WTC11 (cell line): ENCODE results near the gene FBXO2. TPM values are rescaled to one million over a fixed set of nuclear protein-coding genes. Genes with fewer than 3 reads are reported as not detected.

ENCODE experiments used
- ATAC-seq: fragments of 200-7000 bp; cut with Tn5 transposase; 2 replicates; pipeline ENCODE4 v1.10.0; 2021; ENCODE audit warnings: mild to moderate bottlenecking, moderate library complexity
- CTCF ChIA-PET: fragments of 300-600 bp; sonication (Branson Sonifier 250); formaldehyde crosslinking; loops from one replicate; lab custom pipeline; 2021; ENCODE audit warnings: antibody characterized with exemption; lab: Charles Lee
- POLR2A ChIA-PET: fragments of 350-600 bp; sonication (Branson Sonifier 250); formaldehyde crosslinking; loops from one replicate; lab custom pipeline; 2021; ENCODE audit warnings: antibody characterized with exemption; lab: Charles Lee
- DNase-seq: peaks from one replicate; pipeline ENCODE4 v3.0.0; 2021; ENCODE audit warnings: low spot score
- H3K27ac Mint-ChIP-seq: 2 replicates; pipeline ENCODE4 v1.8.0; 2021; ENCODE audit warnings: mixed read lengths
- H3K27me3 Mint-ChIP-seq: 2 replicates; pipeline ENCODE4 v1.8.0; 2021; ENCODE audit warnings: low read depth, mild to moderate bottlenecking, moderate library complexity, mixed read lengths
- H3K36me3 Mint-ChIP-seq: 2 replicates; pipeline ENCODE4 v1.8.0; 2021; ENCODE audit warnings: mixed read lengths
- H3K4me1 Mint-ChIP-seq: 2 replicates; pipeline ENCODE4 v1.8.0; 2022; ENCODE audit warnings: mixed read lengths
- H3K4me3 Mint-ChIP-seq: 2 replicates; pipeline ENCODE4 v1.8.0; 2021; ENCODE audit warnings: mild to moderate bottlenecking, moderate library complexity, mixed read lengths
- H3K9me3 Mint-ChIP-seq: 2 replicates; pipeline ENCODE4 v1.8.0; 2021; ENCODE audit warnings: mixed read lengths
- CBFB ChIP-seq: sonication (generic); formaldehyde crosslinking; IDR thresholded peaks from 2 replicates; pipeline ENCODE4 v1.8.1; 2022; ENCODE audit warnings: mild to moderate bottlenecking, low read depth, missing genetic modification reagents
- CREM ChIP-seq: sonication (generic); formaldehyde crosslinking; IDR thresholded peaks from 2 replicates; pipeline ENCODE4 v1.8.1; 2022; ENCODE audit warnings: mild to moderate bottlenecking, missing genetic modification reagents, moderate library complexity
- E2F1 ChIP-seq: sonication (generic); formaldehyde crosslinking; IDR thresholded peaks from 2 replicates; pipeline ENCODE4 v1.8.0; 2022; ENCODE audit warnings: mild to moderate bottlenecking, missing genetic modification reagents
- E2F4 ChIP-seq: sonication (generic); formaldehyde crosslinking; IDR thresholded peaks from 2 replicates; pipeline ENCODE4 v1.8.1; 2022; ENCODE audit warnings: low read depth, mild to moderate bottlenecking, moderate library complexity, missing genetic modification reagents, borderline replicate concordance
- ELF4 ChIP-seq: sonication (generic); formaldehyde crosslinking; IDR thresholded peaks from 2 replicates; pipeline ENCODE4 v1.8.1; 2022; ENCODE audit warnings: low read depth, mild to moderate bottlenecking, moderate library complexity, missing genetic modification reagents
- GTF2I ChIP-seq: fragments of 250-450 bp; sonication (Bioruptor Pico); conservative IDR thresholded peaks from 2 replicates; pipeline ENCODE4 v1.4.0; 2021; ENCODE audit warnings: mild to moderate bottlenecking
- JUN ChIP-seq: sonication (generic); formaldehyde crosslinking; IDR thresholded peaks from 2 replicates; pipeline ENCODE4 v1.8.0; 2023; ENCODE audit warnings: mild to moderate bottlenecking, missing genetic modification reagents
- NR3C1 ChIP-seq: sonication (generic); formaldehyde crosslinking; conservative IDR thresholded peaks from 2 replicates; pipeline ENCODE4 v1.8.1; 2023; ENCODE audit warnings: low read depth, mild to moderate bottlenecking, missing genetic modification reagents
- RELA ChIP-seq: sonication (generic); formaldehyde crosslinking; IDR thresholded peaks from 2 replicates; pipeline ENCODE4 v1.8.1; 2022; ENCODE audit warnings: missing genetic modification reagents, mild to moderate bottlenecking, borderline replicate concordance
- SMAD4 ChIP-seq: sonication (generic); formaldehyde crosslinking; IDR thresholded peaks from 2 replicates; pipeline ENCODE4 v1.8.0; 2022; ENCODE audit warnings: mild to moderate bottlenecking, missing genetic modification reagents
- TP53 ChIP-seq: sonication (generic); formaldehyde crosslinking; IDR thresholded peaks from 2 replicates; pipeline ENCODE4 v1.8.1; 2023; ENCODE audit warnings: mild to moderate bottlenecking, missing genetic modification reagents
- ZNF317 ChIP-seq: sonication (generic); formaldehyde crosslinking; IDR thresholded peaks from 2 replicates; pipeline ENCODE4 v1.8.1; 2023; ENCODE audit warnings: low read depth, mild to moderate bottlenecking, moderate library complexity, missing genetic modification reagents, borderline replicate concordance
- total RNA-seq: library from RNA; stranded (reverse); gene quantifications from 3 replicates; pipeline ENCODE4 v1.2.3, GENCODE V29; 2021
- TF ChIP-seq, protein P1 (sequence below): sonication (generic); formaldehyde crosslinking; IDR thresholded peaks from 2 replicates; pipeline ENCODE4 v1.8.1; 2022; ENCODE audit warnings: mild to moderate bottlenecking, moderate library complexity, missing genetic modification reagents
- TF ChIP-seq, protein P2 (sequence below): fragments of 250-450 bp; sonication (Bioruptor Pico); IDR thresholded peaks from 2 replicates; pipeline ENCODE4 v1.9.0; 2021; ENCODE audit warnings: mild to moderate bottlenecking
- TF ChIP-seq, protein P3 (sequence below): sonication (generic); formaldehyde crosslinking; IDR thresholded peaks from 2 replicates; pipeline ENCODE4 v1.8.1; 2023; ENCODE audit warnings: mild to moderate bottlenecking, moderate library complexity, missing genetic modification reagents
- TF ChIP-seq, protein P4 (sequence below): fragments of 250-450 bp; sonication (Bioruptor Pico); IDR thresholded peaks from 2 replicates; pipeline ENCODE4 v1.9.0; 2021; ENCODE audit warnings: moderate library complexity, mild to moderate bottlenecking, inconsistent platforms, borderline replicate concordance
- TF ChIP-seq, protein P5 (sequence below): sonication (generic); formaldehyde crosslinking; IDR thresholded peaks from 2 replicates; pipeline ENCODE4 v1.8.0; 2023; ENCODE audit warnings: mild to moderate bottlenecking, missing genetic modification reagents
- TF ChIP-seq, protein P6 (sequence below): sonication (generic); formaldehyde crosslinking; IDR thresholded peaks from 2 replicates; pipeline ENCODE4 v1.8.0; 2023; ENCODE audit warnings: missing genetic modification reagents, mild to moderate bottlenecking, borderline replicate concordance

FBXO2 gene
- total RNA-seq, 1 experiment from 2014 or later, result 58.2 TPM

- CTCF ChIA-PET, result interaction anchor here (0.6 to 3.0 kb wide), 12 partner anchors 13 to 356 kb away, joined by 3 to 21 read pairs (median 8); partner anchors contain the start of genes AGTRAP and FBXO6
These were observed 5.0 kb downstream of the FBXO2 start for GRCh38 chr1:11649237-11649623.

More at GRCh38 chr1:11649237-11649623, 5.0 kb downstream of the FBXO2 start:
- Mint-ChIP-seq H3K4me1 (peaks cover 30% of the 10 kb centered on the region), H3K27me3 (peaks cover 22% of the 10 kb centered on the region), H3K27ac (no peak overlapping the region), H3K9me3 (no peaks in the 10 kb centered on the region), H3K4me3 (no peak overlapping the region), H3K36me3 (no peaks in the 10 kb centered on the region)
- ATAC-seq (no peak), DNase-seq (no peak)
- POLR2A ChIA-PET, result no interaction called here
- TF ChIP-seq, protein P1, sequence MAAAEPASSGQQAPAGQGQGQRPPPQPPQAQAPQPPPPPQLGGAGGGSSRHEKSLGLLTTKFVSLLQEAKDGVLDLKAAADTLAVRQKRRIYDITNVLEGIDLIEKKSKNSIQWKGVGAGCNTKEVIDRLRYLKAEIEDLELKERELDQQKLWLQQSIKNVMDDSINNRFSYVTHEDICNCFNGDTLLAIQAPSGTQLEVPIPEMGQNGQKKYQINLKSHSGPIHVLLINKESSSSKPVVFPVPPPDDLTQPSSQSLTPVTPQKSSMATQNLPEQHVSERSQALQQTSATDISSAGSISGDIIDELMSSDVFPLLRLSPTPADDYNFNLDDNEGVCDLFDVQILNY (CRISPR knock-in tag), result no peak
- TF ChIP-seq TP53 (no peak), E2F4 (CRISPR knock-in tag) (no peak), E2F1 (CRISPR knock-in tag) (no peak), CREM (CRISPR knock-in tag) (no peak), SMAD4 (CRISPR knock-in tag) (no peak), JUN (no peak), ELF4 (no peak), ZNF317 (CRISPR knock-in tag) (no peak), NR3C1 (CRISPR knock-in tag) (no peak), GTF2I (CRISPR knock-in tag) (no peak), RELA (CRISPR knock-in tag) (no peak), CBFB (no peak)
- TF ChIP-seq, protein P2, sequence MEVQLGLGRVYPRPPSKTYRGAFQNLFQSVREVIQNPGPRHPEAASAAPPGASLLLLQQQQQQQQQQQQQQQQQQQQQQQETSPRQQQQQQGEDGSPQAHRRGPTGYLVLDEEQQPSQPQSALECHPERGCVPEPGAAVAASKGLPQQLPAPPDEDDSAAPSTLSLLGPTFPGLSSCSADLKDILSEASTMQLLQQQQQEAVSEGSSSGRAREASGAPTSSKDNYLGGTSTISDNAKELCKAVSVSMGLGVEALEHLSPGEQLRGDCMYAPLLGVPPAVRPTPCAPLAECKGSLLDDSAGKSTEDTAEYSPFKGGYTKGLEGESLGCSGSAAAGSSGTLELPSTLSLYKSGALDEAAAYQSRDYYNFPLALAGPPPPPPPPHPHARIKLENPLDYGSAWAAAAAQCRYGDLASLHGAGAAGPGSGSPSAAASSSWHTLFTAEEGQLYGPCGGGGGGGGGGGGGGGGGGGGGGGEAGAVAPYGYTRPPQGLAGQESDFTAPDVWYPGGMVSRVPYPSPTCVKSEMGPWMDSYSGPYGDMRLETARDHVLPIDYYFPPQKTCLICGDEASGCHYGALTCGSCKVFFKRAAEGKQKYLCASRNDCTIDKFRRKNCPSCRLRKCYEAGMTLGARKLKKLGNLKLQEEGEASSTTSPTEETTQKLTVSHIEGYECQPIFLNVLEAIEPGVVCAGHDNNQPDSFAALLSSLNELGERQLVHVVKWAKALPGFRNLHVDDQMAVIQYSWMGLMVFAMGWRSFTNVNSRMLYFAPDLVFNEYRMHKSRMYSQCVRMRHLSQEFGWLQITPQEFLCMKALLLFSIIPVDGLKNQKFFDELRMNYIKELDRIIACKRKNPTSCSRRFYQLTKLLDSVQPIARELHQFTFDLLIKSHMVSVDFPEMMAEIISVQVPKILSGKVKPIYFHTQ (CRISPR knock-in tag), result no peak
- TF ChIP-seq, protein P3, sequence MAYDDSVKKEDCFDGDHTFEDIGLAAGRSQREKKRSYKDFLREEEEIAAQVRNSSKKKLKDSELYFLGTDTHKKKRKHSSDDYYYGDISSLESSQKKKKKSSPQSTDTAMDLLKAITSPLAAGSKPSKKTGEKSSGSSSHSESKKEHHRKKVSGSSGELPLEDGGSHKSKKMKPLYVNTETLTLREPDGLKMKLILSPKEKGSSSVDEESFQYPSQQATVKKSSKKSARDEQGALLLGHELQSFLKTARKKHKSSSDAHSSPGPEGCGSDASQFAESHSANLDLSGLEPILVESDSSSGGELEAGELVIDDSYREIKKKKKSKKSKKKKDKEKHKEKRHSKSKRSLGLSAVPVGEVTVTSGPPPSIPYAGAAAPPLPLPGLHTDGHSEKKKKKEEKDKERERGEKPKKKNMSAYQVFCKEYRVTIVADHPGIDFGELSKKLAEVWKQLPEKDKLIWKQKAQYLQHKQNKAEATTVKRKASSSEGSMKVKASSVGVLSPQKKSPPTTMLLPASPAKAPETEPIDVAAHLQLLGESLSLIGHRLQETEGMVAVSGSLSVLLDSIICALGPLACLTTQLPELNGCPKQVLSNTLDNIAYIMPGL (CRISPR knock-in tag), result no peak
- TF ChIP-seq, protein P4, sequence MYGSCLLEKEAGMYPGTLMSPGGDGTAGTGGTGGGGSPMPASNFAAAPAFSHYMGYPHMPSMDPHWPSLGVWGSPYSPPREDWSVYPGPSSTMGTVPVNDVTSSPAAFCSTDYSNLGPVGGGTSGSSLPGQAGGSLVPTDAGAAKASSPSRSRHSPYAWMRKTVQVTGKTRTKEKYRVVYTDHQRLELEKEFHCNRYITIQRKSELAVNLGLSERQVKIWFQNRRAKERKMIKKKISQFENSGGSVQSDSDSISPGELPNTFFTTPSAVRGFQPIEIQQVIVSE (CRISPR knock-in tag), result no peak
- TF ChIP-seq, protein P5, sequence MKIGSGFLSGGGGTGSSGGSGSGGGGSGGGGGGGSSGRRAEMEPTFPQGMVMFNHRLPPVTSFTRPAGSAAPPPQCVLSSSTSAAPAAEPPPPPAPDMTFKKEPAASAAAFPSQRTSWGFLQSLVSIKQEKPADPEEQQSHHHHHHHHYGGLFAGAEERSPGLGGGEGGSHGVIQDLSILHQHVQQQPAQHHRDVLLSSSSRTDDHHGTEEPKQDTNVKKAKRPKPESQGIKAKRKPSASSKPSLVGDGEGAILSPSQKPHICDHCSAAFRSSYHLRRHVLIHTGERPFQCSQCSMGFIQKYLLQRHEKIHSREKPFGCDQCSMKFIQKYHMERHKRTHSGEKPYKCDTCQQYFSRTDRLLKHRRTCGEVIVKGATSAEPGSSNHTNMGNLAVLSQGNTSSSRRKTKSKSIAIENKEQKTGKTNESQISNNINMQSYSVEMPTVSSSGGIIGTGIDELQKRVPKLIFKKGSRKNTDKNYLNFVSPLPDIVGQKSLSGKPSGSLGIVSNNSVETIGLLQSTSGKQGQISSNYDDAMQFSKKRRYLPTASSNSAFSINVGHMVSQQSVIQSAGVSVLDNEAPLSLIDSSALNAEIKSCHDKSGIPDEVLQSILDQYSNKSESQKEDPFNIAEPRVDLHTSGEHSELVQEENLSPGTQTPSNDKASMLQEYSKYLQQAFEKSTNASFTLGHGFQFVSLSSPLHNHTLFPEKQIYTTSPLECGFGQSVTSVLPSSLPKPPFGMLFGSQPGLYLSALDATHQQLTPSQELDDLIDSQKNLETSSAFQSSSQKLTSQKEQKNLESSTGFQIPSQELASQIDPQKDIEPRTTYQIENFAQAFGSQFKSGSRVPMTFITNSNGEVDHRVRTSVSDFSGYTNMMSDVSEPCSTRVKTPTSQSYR, result no peak
- TF ChIP-seq, protein P6, sequence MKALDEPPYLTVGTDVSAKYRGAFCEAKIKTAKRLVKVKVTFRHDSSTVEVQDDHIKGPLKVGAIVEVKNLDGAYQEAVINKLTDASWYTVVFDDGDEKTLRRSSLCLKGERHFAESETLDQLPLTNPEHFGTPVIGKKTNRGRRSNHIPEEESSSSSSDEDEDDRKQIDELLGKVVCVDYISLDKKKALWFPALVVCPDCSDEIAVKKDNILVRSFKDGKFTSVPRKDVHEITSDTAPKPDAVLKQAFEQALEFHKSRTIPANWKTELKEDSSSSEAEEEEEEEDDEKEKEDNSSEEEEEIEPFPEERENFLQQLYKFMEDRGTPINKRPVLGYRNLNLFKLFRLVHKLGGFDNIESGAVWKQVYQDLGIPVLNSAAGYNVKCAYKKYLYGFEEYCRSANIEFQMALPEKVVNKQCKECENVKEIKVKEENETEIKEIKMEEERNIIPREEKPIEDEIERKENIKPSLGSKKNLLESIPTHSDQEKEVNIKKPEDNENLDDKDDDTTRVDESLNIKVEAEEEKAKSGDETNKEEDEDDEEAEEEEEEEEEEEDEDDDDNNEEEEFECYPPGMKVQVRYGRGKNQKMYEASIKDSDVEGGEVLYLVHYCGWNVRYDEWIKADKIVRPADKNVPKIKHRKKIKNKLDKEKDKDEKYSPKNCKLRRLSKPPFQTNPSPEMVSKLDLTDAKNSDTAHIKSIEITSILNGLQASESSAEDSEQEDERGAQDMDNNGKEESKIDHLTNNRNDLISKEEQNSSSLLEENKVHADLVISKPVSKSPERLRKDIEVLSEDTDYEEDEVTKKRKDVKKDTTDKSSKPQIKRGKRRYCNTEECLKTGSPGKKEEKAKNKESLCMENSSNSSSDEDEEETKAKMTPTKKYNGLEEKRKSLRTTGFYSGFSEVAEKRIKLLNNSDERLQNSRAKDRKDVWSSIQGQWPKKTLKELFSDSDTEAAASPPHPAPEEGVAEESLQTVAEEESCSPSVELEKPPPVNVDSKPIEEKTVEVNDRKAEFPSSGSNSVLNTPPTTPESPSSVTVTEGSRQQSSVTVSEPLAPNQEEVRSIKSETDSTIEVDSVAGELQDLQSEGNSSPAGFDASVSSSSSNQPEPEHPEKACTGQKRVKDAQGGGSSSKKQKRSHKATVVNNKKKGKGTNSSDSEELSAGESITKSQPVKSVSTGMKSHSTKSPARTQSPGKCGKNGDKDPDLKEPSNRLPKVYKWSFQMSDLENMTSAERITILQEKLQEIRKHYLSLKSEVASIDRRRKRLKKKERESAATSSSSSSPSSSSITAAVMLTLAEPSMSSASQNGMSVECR (CRISPR knock-in tag), result no peak
